HCT116 (cell line): ENCODE data around the gene TSPEAR. TPM values are rescaled to one million over a fixed set of nuclear protein-coding genes. Genes with fewer than 3 reads are reported as not detected.

ENCODE experiments used
- ATAC-seq: fragments of 200-7000 bp; cut with Tn5 transposase; 2 replicates; pipeline ENCODE4 v1.9.1; 2020; ENCODE audit warnings: mild to moderate bottlenecking, moderate library complexity
- BruUV-seq: library from RNA; stranded (reverse); fragments of 400-500 nt; replicated peaks from 2 replicates; lab custom pipeline; 2021; lab: Mats Ljungman, UMichigan
- CTCF ChIA-PET: fragments of 300-600 bp; sonication (Branson Sonifier 250); formaldehyde crosslinking; loops from one replicate; lab custom pipeline; 2021; ENCODE audit warnings: antibody characterized with exemption; lab: Charles Lee
- POLR2A ChIA-PET: fragments of 300-600, 350-600 bp; sonication (Branson Sonifier 250); formaldehyde crosslinking; loops from one replicate; lab custom pipeline; 2021; ENCODE audit warnings: antibody characterized with exemption; lab: Charles Lee
- RAD21 ChIA-PET, 2 experiments: fragments of 300-600 bp; sonication (Branson Sonifier 250); formaldehyde crosslinking; loops; one replicate each; lab custom pipeline; 2023; ENCODE audit warnings: low total read pairs in 2 of 2; ENCODE audit not compliant: uncharacterized antibody in 2 of 2, unreplicated experiment in 2 of 2, low non-redundant PET in 1 of 2; lab: Charles Lee
- DNase-seq: peaks from one replicate; pipeline ENCODE4 v3.0.0-alpha.2; 2010; ENCODE audit warnings: low read depth, low spot score
- H2AFZ ChIP-seq: fragments of 200-600 bp; shearing (Covaris generic), sonication (generic); 2 replicates; pipeline ENCODE4 v1.6.1; 2017; ENCODE audit warnings: low read depth, mixed run types, mixed read lengths, antibody characterized with exemption, low read length; ENCODE audit not compliant: poor library complexity, severe bottlenecking
- H3K27ac ChIP-seq: 2 replicates; pipeline ENCODE4 v1.5.1; 2012; ENCODE audit warnings: low read depth, low read length
- H3K27me3 ChIP-seq: fragments of 200-600 bp; sonication (generic); 2 replicates; pipeline ENCODE4 v1.6.1; 2016; ENCODE audit warnings: mixed run types, low read length, mixed read lengths; ENCODE audit not compliant: insufficient read depth
- H3K36me3 ChIP-seq, 2 experiments: fragments of 200-500 bp in 1 of 2; fragments of 200-600 bp in 1 of 2; sonication (Bioruptor generic) in 1 of 2; sonication (generic) in 1 of 2; 2 replicates each; pipeline versions ENCODE4 v1.5.1 to v1.6.1; 2014 to 2016; ENCODE audit warnings: low read length in 2 of 2, inconsistent platforms in 1 of 2, mixed read lengths in 1 of 2, mixed run types in 1 of 2; ENCODE audit not compliant: insufficient read depth in 2 of 2, control insufficient read depth in 1 of 2
- H3K4me1 ChIP-seq, 2 experiments: fragments of 200-600 bp in 1 of 2; sonication (generic) in 1 of 2; 2 replicates each; pipeline versions ENCODE4 v1.5.1 to v1.6.1; 2012 to 2017; ENCODE audit warnings: low read length in 2 of 2, inconsistent platforms in 1 of 2, mild to moderate bottlenecking in 1 of 2, mixed read lengths in 1 of 2, mixed run types in 1 of 2, moderate library complexity in 1 of 2; ENCODE audit not compliant: insufficient read depth in 2 of 2, control insufficient read depth in 1 of 2
- H3K4me2 ChIP-seq: fragments of 200-600 bp; sonication (generic); 2 replicates; pipeline ENCODE4 v1.6.1; 2017; ENCODE audit warnings: mixed run types, low read length, mixed read lengths
- H3K4me3 ChIP-seq, 2 experiments: fragments of 200-600 bp in 1 of 2; sonication (generic) in 1 of 2; replicated peaks in 1 of 2; 2 replicates each; pipeline ENCODE4 v1.5.1; 2011 to 2016; ENCODE audit warnings: low read length in 2 of 2, control low read depth in 1 of 2, low read depth in 1 of 2, mild to moderate bottlenecking in 1 of 2, mixed read lengths in 1 of 2, mixed run types in 1 of 2
- H3K79me2 ChIP-seq: fragments of 200-600 bp; sonication (generic); 2 replicates; pipeline ENCODE4 v1.6.1; 2017; ENCODE audit warnings: mild to moderate bottlenecking, mixed run types, low read length, moderate library complexity, mixed read lengths; ENCODE audit not compliant: insufficient read depth
- H3K9ac ChIP-seq: fragments of 200-600 bp; sonication (generic); 2 replicates; pipeline ENCODE4 v1.6.1; 2016; ENCODE audit warnings: low read length, mixed read lengths
- H3K9me2 ChIP-seq: fragments of 200-600 bp; sonication (generic), shearing (Covaris generic); 2 replicates; pipeline ENCODE4 v1.6.1; 2017; ENCODE audit warnings: mixed run types, mild to moderate bottlenecking, moderate library complexity; ENCODE audit not compliant: insufficient read depth
- H3K9me3 ChIP-seq, 2 experiments: fragments of 200-500 bp in 1 of 2; fragments of 200-600 bp in 1 of 2; sonication (Bioruptor generic) in 1 of 2; sonication (generic) in 1 of 2; 2 replicates each; pipeline ENCODE4 v1.6.1; 2014 to 2017; ENCODE audit warnings: low read length in 2 of 2, mixed read lengths in 2 of 2, inconsistent platforms in 1 of 2, low read depth in 1 of 2, mild to moderate bottlenecking in 1 of 2, mixed run types in 1 of 2, moderate library complexity in 1 of 2; ENCODE audit not compliant: control insufficient read depth in 1 of 2, insufficient read depth in 1 of 2
- H4K20me1 ChIP-seq: fragments of 200-600 bp; sonication (generic), shearing (Covaris generic); 2 replicates; pipeline ENCODE4 v1.6.1; 2017; ENCODE audit warnings: mixed run types, mild to moderate bottlenecking, moderate library complexity; ENCODE audit not compliant: insufficient read depth
- EZH2phosphoT487 ChIP-seq: fragments of 200-600 bp; IDR thresholded peaks from 2 replicates; pipeline ENCODE4 v1.6.1; 2018; ENCODE audit warnings: antibody characterized with exemption, borderline replicate concordance
- FOSL1 ChIP-seq: IDR thresholded peaks from 2 replicates; pipeline ENCODE4 v1.6.1; 2012; ENCODE audit warnings: low read depth
- JUND ChIP-seq: IDR thresholded peaks from 2 replicates; pipeline ENCODE4 v1.6.1; 2012
- SP1 ChIP-seq: IDR thresholded peaks from 2 replicates; pipeline ENCODE4 v1.6.1; 2012; ENCODE audit warnings: low read depth
- intact Hi-C: fragments of 100-400 bp; cut with micrococcal nuclease; formaldehyde crosslinking; loops from 2 replicates; pipeline ENCODE4 v1.10.0; 2022
- total RNA-seq: library from RNA; stranded (reverse); gene quantifications from one replicate; pipeline ENCODE4 v1.2.1, GENCODE V29; 2021; ENCODE audit not compliant: unreplicated experiment

The TSPEAR gene
- total RNA-seq, 1 experiment from 2014 or later, result not detected

DNA sequence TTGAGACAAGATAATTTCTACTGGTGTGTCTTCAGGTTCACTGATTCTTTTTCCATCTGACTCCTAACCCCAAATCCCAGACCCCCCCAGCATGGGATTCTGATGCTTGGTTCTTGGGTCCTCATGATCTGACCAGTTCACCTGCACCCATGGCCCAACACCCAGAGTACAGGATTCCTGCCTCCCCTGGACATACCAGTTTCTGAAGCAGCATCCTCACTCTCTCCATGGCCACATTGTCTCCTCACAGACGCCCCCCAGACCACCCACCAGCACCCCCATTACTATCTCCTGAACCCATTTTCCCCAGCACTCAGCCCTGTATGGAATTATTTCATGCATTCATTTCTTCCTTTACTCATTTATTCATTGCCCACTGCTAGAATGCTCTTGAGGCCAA lies 54.5 kb downstream of the TSPEAR start:
- TF ChIP-seq EZH2phosphoT487, result no peak
- no peak for TF ChIP-seq FOSL1
- H3K9me3 ChIP-seq, result no peaks in the 10 kb centered on the region
- CTCF ChIA-PET, result no interaction called here
- ATAC-seq (no peak), DNase-seq (no peak)
- no peak overlapping the region for H3K9ac ChIP-seq
- no peak overlapping the region for H3K4me3 ChIP-seq
- H3K4me2 ChIP-seq, result no peak overlapping the region
- no TSS peak for BruUV-seq
- no peaks in the 10 kb centered on the region for H3K27me3 ChIP-seq
- no peak overlapping the region for H3K27ac ChIP-seq
- no peaks in the 10 kb centered on the region for H3K9me2 ChIP-seq
- H3K36me3 ChIP-seq, result no peaks in the 10 kb centered on the region
- H3K79me2 ChIP-seq, result no peaks in the 10 kb centered on the region
- H4K20me1 ChIP-seq, result no peaks in the 10 kb centered on the region
- RAD21 ChIA-PET, result no interaction called here
- no peaks in the 10 kb centered on the region for H3K4me1 ChIP-seq
- POLR2A ChIA-PET, result no interaction called here
- H2AFZ ChIP-seq, result no peak overlapping the region
- intact Hi-C loops, result no loop called here

DNA sequence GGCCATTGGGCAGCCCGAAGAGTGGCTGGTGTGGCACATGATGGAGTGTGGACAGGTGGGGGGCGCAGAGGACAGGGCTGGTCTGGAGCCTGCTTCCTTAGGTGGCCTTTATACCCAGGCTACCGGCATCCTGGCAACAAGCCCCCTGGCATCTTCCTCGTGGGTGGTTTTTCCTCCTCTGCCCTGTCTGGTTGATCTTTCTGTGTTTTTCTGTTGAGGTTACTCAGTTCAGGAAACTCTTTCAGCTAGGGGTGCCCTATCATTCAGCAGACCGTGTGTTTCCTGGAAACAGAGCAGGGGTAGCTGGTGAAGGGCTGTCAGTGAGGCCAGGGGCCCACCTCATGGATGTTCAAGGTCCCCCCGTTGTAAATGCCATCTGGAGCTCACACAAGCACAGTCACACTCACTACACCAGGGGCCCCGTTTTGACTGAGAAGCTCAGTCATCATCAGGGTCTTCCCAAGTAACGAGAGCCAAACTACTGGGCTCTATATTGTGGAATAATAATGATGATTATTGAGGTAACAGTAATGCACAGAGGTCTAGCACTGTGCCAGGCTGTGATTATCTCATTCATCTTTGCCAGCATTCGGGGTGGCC lies 56.7 kb downstream of the TSPEAR start, which contains the start of gene KRTAP12-4:
TSS of gene KRTAP12-4 (minus strand) at position 84 of the 600 bp plus-strand sequence. CDS start at position 39, 45 bp downstream.
- BruUV-seq, result no TSS peak
- Histone ChIP-seq H3K79me2 (no peaks in the 10 kb centered on the region), H2AFZ (no peak within 1 kb of the TSS), H3K4me3 (no peak within 1 kb of the TSS), H3K27me3 (no peaks in the 10 kb centered on the region), H3K4me2 (no peak within 1 kb of the TSS), H3K27ac (no peak within 1 kb of the TSS), H3K9me3 (no peaks in the 10 kb centered on the region), H3K9me2 (no peaks in the 10 kb centered on the region), H3K4me1 (no peaks in the 10 kb centered on the region), H4K20me1 (no peaks in the 10 kb centered on the region), H3K36me3 (no peaks in the 10 kb centered on the region), H3K9ac (no peak within 1 kb of the TSS)
- TF ChIP-seq SP1 (no peak), JUND (no peak)
- ATAC-seq, result no peak
- ChIA-PET CTCF (no interaction called here), POLR2A (no interaction called here), RAD21 (no interaction called here)
- intact Hi-C loops, result no loop called here
- no peak for DNase-seq
